ENCODE results near the gene JUP.

JUP gene

GRCh38 chr17:41717408-41718286 lies 68.9 kb downstream of the JUP start:
- no peak overlapping the region for H3K27ac Mint-ChIP-seq
- no peak overlapping the region for H3K4me3 Mint-ChIP-seq
- no peaks in the 10 kb centered on the region for H3K9me3 Mint-ChIP-seq
- H3K4me1 Mint-ChIP-seq = no peaks in the 10 kb centered on the region
- peaks cover 13% of the 10 kb centered on the region for H3K27me3 Mint-ChIP-seq (ENCODE audit: low read depth)
- no peak for TF ChIP-seq CTCF (IDR thresholded peaks at IDR 0.05; ENCODE audit: unreplicated experiment in 3 of 3)
- no peaks in the 10 kb centered on the region for H3K36me3 Mint-ChIP-seq (ENCODE audit: low read depth)

GRCh38 chr17:41711669-41712400 lies 74.7 kb downstream of the JUP start, which contains the start of gene GAST:
TSS of gene GAST (plus strand) at chr17:41712331. CDS start at chr17:41715437, 3,106 bp downstream.
- Mint-ChIP-seq H3K27me3 (ENCODE audit: low read depth) (peaks cover 16% of the 10 kb centered on the region), H3K27ac (no peak within 1 kb of the TSS), H3K4me3 (no peak within 1 kb of the TSS), H3K36me3 (ENCODE audit: low read depth) (no peaks in the 10 kb centered on the region), H3K9me3 (no peaks in the 10 kb centered on the region), H3K4me1 (no peaks in the 10 kb centered on the region)
- TF ChIP-seq CTCF (IDR thresholded peaks at IDR 0.05; ENCODE audit: unreplicated experiment in 3 of 3) = no peak

GRCh38 chr17:41710472-41711090 lies 75.9 kb downstream of the JUP start:
- Mint-ChIP-seq H3K27ac (no peak overlapping the region), H3K9me3 (no peaks in the 10 kb centered on the region), H3K36me3 (ENCODE audit: low read depth) (no peaks in the 10 kb centered on the region), H3K4me3 (no peak overlapping the region), H3K4me1 (peaks cover 2% of the 10 kb centered on the region), H3K27me3 (ENCODE audit: low read depth) (peaks cover 11% of the 10 kb centered on the region)
- no peak for TF ChIP-seq CTCF (IDR thresholded peaks at IDR 0.05; ENCODE audit: unreplicated experiment in 3 of 3)

GRCh38 chr17:41707803-41708669 lies 78.5 kb downstream of the JUP start:
- no peak for TF ChIP-seq CTCF (IDR thresholded peaks at IDR 0.05; ENCODE audit: unreplicated experiment in 3 of 3)
- Mint-ChIP-seq H3K27ac (no peak overlapping the region), H3K9me3 (no peaks in the 10 kb centered on the region), H3K36me3 (ENCODE audit: low read depth) (no peaks in the 10 kb centered on the region), H3K4me1 (peaks cover 8% of the 10 kb centered on the region), H3K4me3 (no peak overlapping the region), H3K27me3 (ENCODE audit: low read depth) (peaks cover 11% of the 10 kb centered on the region)

GRCh38 chr17:41705271-41705991 lies 81.1 kb downstream of the JUP start:
- H3K4me3 Mint-ChIP-seq = no peak overlapping the region
- H3K4me1 Mint-ChIP-seq = peaks cover 8% of the 10 kb centered on the region
- peaks cover 2% of the 10 kb centered on the region for H3K27me3 Mint-ChIP-seq (ENCODE audit: low read depth)
- no peak for TF ChIP-seq CTCF (IDR thresholded peaks at IDR 0.05; ENCODE audit: unreplicated experiment in 3 of 3)
- H3K9me3 Mint-ChIP-seq = no peaks in the 10 kb centered on the region
- H3K27ac Mint-ChIP-seq = no peak overlapping the region
- H3K36me3 Mint-ChIP-seq (ENCODE audit: low read depth) = no peaks in the 10 kb centered on the region

Data from nephron (organoid).